B cell (primary cell): Measurements from ENCODE around the gene ATN1. TPM values are rescaled to one million over a fixed set of nuclear protein-coding genes. Genes with fewer than 3 reads are reported as not detected.
A peak's percentile ranks its signal among the peaks of the same experiment; 100 is the strongest.

Experiments
- ATAC-seq: fragments of 200-7000 bp; cut with Tn5 transposase; one replicate; pipeline ENCODE4 v1.10.0; 2021; ENCODE audit warnings: low read depth, mild to moderate bottlenecking, moderate number of reproducible peaks, moderate library complexity
- CTCF ChIA-PET: fragments of 350-600 bp; sonication (Branson Sonifier 250); formaldehyde crosslinking; loops from one replicate; lab custom pipeline; 2021; ENCODE audit warnings: antibody characterized with exemption, inconsistent platforms; lab: Charles Lee
- POLR2A ChIA-PET: fragments of 350-600 bp; sonication (Branson Sonifier 250); formaldehyde crosslinking; loops from one replicate; lab custom pipeline; 2021; ENCODE audit warnings: antibody characterized with exemption; lab: Charles Lee
- DNase-seq: peaks from one replicate; pipeline ENCODE4 v3.0.0; 2013
- H2AFZ ChIP-seq: 2 replicates; pipeline ENCODE4 v1.6.1; 2012; ENCODE audit warnings: mild to moderate bottlenecking, low read depth, low read length; ENCODE audit not compliant: insufficient read depth, poor library complexity, severe bottlenecking
- H3K27ac ChIP-seq, 2 donors: 1 replicate in 1 of 2; 2 replicates in 1 of 2; pipeline ENCODE4 v1.5.1; 2012 to 2013; ENCODE audit warnings: low read length in 2 of 2, mild to moderate bottlenecking in 2 of 2, moderate library complexity in 1 of 2
- H3K27me3 ChIP-seq, 4 experiments: fragments of 200-600 bp in 1 of 4; sonication (generic) in 1 of 4; replicated peaks in 1 of 4; 1 replicate in 2 of 4; 2 replicates in 2 of 4; pipeline versions ENCODE4 v1.6.1 to v1.7.0; 2013 to 2016; ENCODE audit warnings: low read length in 3 of 4, mild to moderate bottlenecking in 2 of 4, mixed read lengths in 1 of 4, moderate library complexity in 1 of 4; ENCODE audit not compliant: insufficient read depth in 4 of 4, control insufficient read depth in 3 of 4; ENCODE audit errors: control extremely low read depth in 1 of 4
- H3K36me3 ChIP-seq, 2 experiments: replicated peaks in 1 of 2; 1 replicate in 1 of 2; 2 replicates in 1 of 2; pipeline versions ENCODE4 v1.6.1 to v1.7.1; 2013; ENCODE audit warnings: low read length in 1 of 2; ENCODE audit not compliant: insufficient read depth in 2 of 2, control insufficient read depth in 1 of 2; ENCODE audit errors: control extremely low read depth in 1 of 2, extremely low read depth in 1 of 2
- H3K4me1 ChIP-seq, 2 donors: fragments of 200-600 bp in 1 of 2; sonication (generic) in 1 of 2; 1 replicate in 1 of 2; 2 replicates in 1 of 2; pipeline versions ENCODE4 v1.5.1 to v1.6.1; 2013 to 2017; ENCODE audit warnings: low read length in 2 of 2; ENCODE audit not compliant: control insufficient read depth in 2 of 2, insufficient read depth in 2 of 2
- H3K4me2 ChIP-seq: replicated peaks from 2 replicates; pipeline ENCODE3; 2012; ENCODE audit warnings: mild to moderate bottlenecking, low read depth, low read length; ENCODE audit not compliant: poor library complexity, severe bottlenecking
- H3K4me3 ChIP-seq, 5 experiments: fragments of 200-600 bp in 1 of 5; sonication (generic) in 1 of 5; 1 replicate in 3 of 5; 2 replicates in 2 of 5; pipeline versions ENCODE4 v1.5.1 to v1.7.0; 2011 to 2016; ENCODE audit warnings: low read length in 4 of 5, mild to moderate bottlenecking in 4 of 5, low read depth in 2 of 5, control low read depth in 1 of 5, moderate library complexity in 1 of 5; ENCODE audit not compliant: insufficient read depth in 1 of 5; ENCODE audit errors: control extremely low read depth in 1 of 5, extremely low read depth in 1 of 5
- H3K79me2 ChIP-seq: fragments of 200-600 bp; sonication (generic); one replicate; pipeline ENCODE4 v1.6.0; 2016; ENCODE audit warnings: low read length; ENCODE audit not compliant: control insufficient read depth, insufficient read depth
- H3K9ac ChIP-seq: fragments of 200-600 bp; sonication (generic); 2 replicates; pipeline ENCODE4 v1.6.1; 2017; ENCODE audit warnings: mild to moderate bottlenecking, low read length, moderate library complexity
- H3K9me3 ChIP-seq, 3 donors: one replicate each; pipeline versions ENCODE4 v1.6.1 to v1.7.1; 2013; ENCODE audit warnings: low read length in 2 of 3; ENCODE audit not compliant: control insufficient read depth in 2 of 3, insufficient read depth in 1 of 3; ENCODE audit errors: control extremely low read depth in 1 of 3
- H4K20me1 ChIP-seq: 2 replicates; pipeline ENCODE4 v1.6.0; 2012; ENCODE audit warnings: mild to moderate bottlenecking, low read length; ENCODE audit not compliant: insufficient read depth, control insufficient read depth, poor library complexity, severe bottlenecking
- H3K27ac Mint-ChIP-seq: one replicate; pipeline ENCODE4 v1.8.0; 2021; ENCODE audit warnings: mixed read lengths
- H3K27me3 Mint-ChIP-seq: one replicate; pipeline ENCODE4 v1.8.0; 2021; ENCODE audit warnings: mixed read lengths
- H3K4me1 Mint-ChIP-seq: one replicate; pipeline ENCODE4 v1.8.0; 2021; ENCODE audit warnings: mixed read lengths
- H3K4me3 Mint-ChIP-seq: one replicate; pipeline ENCODE4 v1.8.0; 2021; ENCODE audit warnings: mixed read lengths
- H3K9me3 Mint-ChIP-seq: one replicate; pipeline ENCODE4 v1.8.0; 2022; ENCODE audit warnings: mixed read lengths; ENCODE audit not compliant: insufficient read depth
- EZH2 ChIP-seq: IDR thresholded peaks from 2 replicates; pipeline ENCODE4 v1.6.1; 2012; ENCODE audit warnings: borderline replicate concordance, low read depth, mild to moderate bottlenecking, moderate library complexity, low read length; ENCODE audit not compliant: insufficient read depth, poor library complexity, severe bottlenecking
- WGBS: methylation state at CpG from one replicate; pipeline ENCODE4 v1.1.5; 2013; ENCODE audit warnings: missing lambda C conversion rate; ENCODE audit not compliant: insufficient coverage; 5-methylcytosine and 5-hydroxymethylcytosine counted together
- intact Hi-C: fragments of 100-400 bp; cut with micrococcal nuclease; formaldehyde crosslinking; loops from one replicate; pipeline ENCODE4 v1.10.0; 2022
- polyA plus RNA-seq: library from polyadenylated mRNA; depleted of rRNA; stranded (reverse); fragments of >200 nt; gene quantifications from 2 replicates; pipeline ENCODE4 v1.2.3, GENCODE V29; 2012
- total RNA-seq, 2 donors: library from RNA; stranded (reverse); fragments of 120-200 nt in 1 of 2; gene quantifications; 1 replicate in 1 of 2; 2 replicates in 1 of 2; pipeline versions ENCODE4 v1.2.3 to v1.2.4, GENCODE V29; 2013 to 2022
- TF ChIP-seq, protein P1 (sequence below): fragments of 200-600 bp; IDR thresholded peaks from one replicate; pipeline ENCODE4 v1.8.0; 2022; ENCODE audit warnings: antibody characterized with exemption, mild to moderate bottlenecking

Gene ATN1
- total and polyA plus RNA-seq, 2 donors (not counting 1 experiment from before 2014, with no cell fraction given): 21.0 to 50.8 TPM

DNA sequence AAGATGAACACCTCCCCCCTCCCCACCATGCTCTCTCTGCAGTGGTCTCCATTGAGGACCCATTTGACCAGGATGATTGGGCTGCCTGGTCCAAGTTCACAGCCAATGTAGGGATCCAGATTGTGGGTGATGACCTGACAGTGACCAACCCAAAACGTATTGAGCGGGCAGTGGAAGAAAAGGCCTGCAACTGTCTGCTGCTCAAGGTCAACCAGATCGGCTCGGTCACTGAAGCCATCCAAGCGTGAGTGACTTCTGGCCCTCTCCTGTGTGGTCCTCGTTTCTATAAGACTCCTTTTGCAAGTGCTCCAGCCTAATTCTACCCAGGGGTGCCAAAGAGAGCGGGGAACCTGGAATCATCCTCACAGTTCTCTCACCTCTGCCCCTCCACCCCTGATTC, 6.2 kb upstream of the ATN1 start:
- no peak overlapping the region for H3K4me3 ChIP-seq
- peaks cover 15% of the 10 kb centered on the region for H3K79me2 ChIP-seq
- H3K9ac ChIP-seq: no peak overlapping the region
- ChIA-PET POLR2A (interaction anchor here (1.1 to 1.4 kb wide), 2 partner anchors 49 to 52 kb away, joined by 3 to 6 read pairs; partner anchors contain the start of gene SPSB2), CTCF (interaction anchor here (1.4 to 6.2 kb wide), 10 partner anchors 8 to 192 kb away, joined by 3 to 119 read pairs (median 8); partner anchors contain the start of genes C1R and SPSB2)
- H3K9me3 ChIP-seq: no peaks in the 10 kb centered on the region
- no peaks in the 10 kb centered on the region for H3K27me3 ChIP-seq
- 94% methylated on average over 6 of the region's 7 CpGs for WGBS
- Mint-ChIP-seq H3K27me3 (no peaks in the 10 kb centered on the region), H3K9me3 (no peaks in the 10 kb centered on the region), H3K27ac (peak overlapping the region; percentile 41), H3K4me3 (peak overlapping the region; percentile 60), H3K4me1 (peaks cover 43% of the 10 kb centered on the region)
- no peaks in the 10 kb centered on the region for H4K20me1 ChIP-seq
- peak overlapping the region; percentile 54 for H3K4me2 ChIP-seq
- no peak overlapping the region for H3K27ac ChIP-seq
- DNase-seq (no peak), ATAC-seq (no peak)
- H2AFZ ChIP-seq: no peak overlapping the region
- peaks cover 0 to 4% of the 10 kb centered on the region in 2 experiments for H3K36me3 ChIP-seq
- intact Hi-C loops: no loop called here
- no peak for TF ChIP-seq EZH2
- TF ChIP-seq, protein P1, sequence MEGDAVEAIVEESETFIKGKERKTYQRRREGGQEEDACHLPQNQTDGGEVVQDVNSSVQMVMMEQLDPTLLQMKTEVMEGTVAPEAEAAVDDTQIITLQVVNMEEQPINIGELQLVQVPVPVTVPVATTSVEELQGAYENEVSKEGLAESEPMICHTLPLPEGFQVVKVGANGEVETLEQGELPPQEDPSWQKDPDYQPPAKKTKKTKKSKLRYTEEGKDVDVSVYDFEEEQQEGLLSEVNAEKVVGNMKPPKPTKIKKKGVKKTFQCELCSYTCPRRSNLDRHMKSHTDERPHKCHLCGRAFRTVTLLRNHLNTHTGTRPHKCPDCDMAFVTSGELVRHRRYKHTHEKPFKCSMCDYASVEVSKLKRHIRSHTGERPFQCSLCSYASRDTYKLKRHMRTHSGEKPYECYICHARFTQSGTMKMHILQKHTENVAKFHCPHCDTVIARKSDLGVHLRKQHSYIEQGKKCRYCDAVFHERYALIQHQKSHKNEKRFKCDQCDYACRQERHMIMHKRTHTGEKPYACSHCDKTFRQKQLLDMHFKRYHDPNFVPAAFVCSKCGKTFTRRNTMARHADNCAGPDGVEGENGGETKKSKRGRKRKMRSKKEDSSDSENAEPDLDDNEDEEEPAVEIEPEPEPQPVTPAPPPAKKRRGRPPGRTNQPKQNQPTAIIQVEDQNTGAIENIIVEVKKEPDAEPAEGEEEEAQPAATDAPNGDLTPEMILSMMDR: no peak
- peaks cover 33 to 43% of the 10 kb centered on the region in 2 donors for H3K4me1 ChIP-seq
